H1 (cell line): ENCODE data around the gene ZFP91. TPM values are rescaled to one million over a fixed set of nuclear protein-coding genes. Genes with fewer than 3 reads are reported as not detected.

ENCODE experiments used
- CTCF ChIA-PET: fragments of 300-600 bp; sonication (Branson Sonifier 250); formaldehyde crosslinking; loops from one replicate; lab custom pipeline; 2021; ENCODE audit not compliant: partially characterized antibody; lab: Charles Lee
- POLR2A ChIA-PET: fragments of 300-600 bp; sonication (Branson Sonifier 250); formaldehyde crosslinking; loops from one replicate; lab custom pipeline; 2021; ENCODE audit warnings: inconsistent platforms; ENCODE audit not compliant: partially characterized antibody; lab: Charles Lee
- DNase-seq, 2 experiments: peaks; one replicate each; pipeline versions ENCODE4 v3.0.0 to v3.0.0-alpha.2; 2010 to 2022; ENCODE audit warnings: low spot score in 2 of 2, low read depth in 1 of 2, mixed read lengths in 1 of 2
- FAIRE-seq: peaks from 2 replicates; lab custom pipeline; 2011; peaks lifted over from hg19 to GRCh38; lab: Jason Lieb, UNC
- H2AFZ ChIP-seq: 2 replicates; pipeline ENCODE4 v1.8.1; 2012; ENCODE audit warnings: low read length, inconsistent platforms
- H2AK5ac ChIP-seq: 2 replicates; pipeline ENCODE4 v1.6.1; 2013; ENCODE audit warnings: low read depth, low read length
- H2BK120ac ChIP-seq: replicated peaks from 2 replicates; pipeline ENCODE3; 2013; ENCODE audit warnings: low read depth, low read length, inconsistent platforms
- H2BK12ac ChIP-seq: 2 replicates; pipeline ENCODE4 v1.6.1; 2013; ENCODE audit warnings: low read depth, low read length
- H2BK15ac ChIP-seq: 2 replicates; pipeline ENCODE4 v1.6.1; 2013; ENCODE audit warnings: low read length
- H2BK20ac ChIP-seq: 2 replicates; pipeline ENCODE4 v1.6.1; 2013; ENCODE audit warnings: low read length
- H2BK5ac ChIP-seq: 2 replicates; pipeline ENCODE4 v1.6.1; 2013; ENCODE audit warnings: low read depth, low read length
- H3K14ac ChIP-seq: 2 replicates; pipeline ENCODE4 v1.6.1; 2013; ENCODE audit warnings: inconsistent platforms; ENCODE audit not compliant: insufficient read length
- H3K18ac ChIP-seq: 2 replicates; pipeline ENCODE4 v1.6.1; 2013; ENCODE audit warnings: low read length; ENCODE audit errors: extremely low read depth
- H3K23ac ChIP-seq: 2 replicates; pipeline ENCODE4 v1.6.1; 2013; ENCODE audit warnings: inconsistent platforms; ENCODE audit not compliant: insufficient read length
- H3K23me2 ChIP-seq: 2 replicates; pipeline ENCODE4 v1.6.1; 2013; ENCODE audit warnings: low read depth, low read length
- H3K27ac ChIP-seq: 2 replicates; pipeline ENCODE4 v1.6.1; 2011; ENCODE audit warnings: low read depth, low read length, inconsistent platforms
- H3K27me3 ChIP-seq, 4 experiments: replicated peaks in 1 of 4; 1 replicate in 1 of 4; 2 replicates in 3 of 4; pipeline versions ENCODE4 v1.6.1 to v1.8.1; 2011 to 2013; ENCODE audit warnings: low read length in 3 of 4, mild to moderate bottlenecking in 3 of 4, inconsistent platforms in 2 of 4, mixed read lengths in 2 of 4, moderate library complexity in 1 of 4; ENCODE audit not compliant: control insufficient read depth in 3 of 4, insufficient read depth in 3 of 4; ENCODE audit errors: extremely low read depth in 1 of 4
- H3K36me3 ChIP-seq, 4 experiments: 2 replicates each; pipeline versions ENCODE4 v1.6.1 to v1.8.1; 2011 to 2013; ENCODE audit warnings: mild to moderate bottlenecking in 4 of 4, low read length in 3 of 4, moderate library complexity in 2 of 4, control low read depth in 1 of 4, inconsistent platforms in 1 of 4; ENCODE audit not compliant: insufficient read depth in 4 of 4, control insufficient read depth in 2 of 4
- H3K4ac ChIP-seq: replicated peaks from 2 replicates; pipeline ENCODE3; 2013; ENCODE audit warnings: low read length, low read depth, mixed read lengths, inconsistent platforms; ENCODE audit not compliant: insufficient read length
- H3K4me1 ChIP-seq, 4 experiments: replicated peaks in 1 of 4; 1 replicate in 1 of 4; 2 replicates in 3 of 4; pipeline versions ENCODE4 v1.6.1 to v1.8.1; 2011 to 2013; ENCODE audit warnings: low read length in 3 of 4, inconsistent platforms in 2 of 4, mixed read lengths in 1 of 4; ENCODE audit not compliant: insufficient read depth in 4 of 4, control insufficient read depth in 3 of 4
- H3K4me2 ChIP-seq, 2 experiments: 2 replicates each; pipeline versions ENCODE4 v1.6.1 to v1.8.1; 2011 to 2013; ENCODE audit warnings: low read depth in 2 of 2, low read length in 2 of 2, control low read depth in 1 of 2, inconsistent platforms in 1 of 2, mild to moderate bottlenecking in 1 of 2; ENCODE audit not compliant: insufficient read depth in 1 of 2
- H3K4me3 ChIP-seq, 4 experiments: fragments of 200-600, 300-600 bp in 1 of 4; sonication (generic), shearing (Covaris generic), sonication (Bioruptor Twin) in 1 of 4; 2 replicates each; pipeline versions ENCODE4 v1.5.1 to v1.8.1; 2011 to 2016; ENCODE audit warnings: low read length in 4 of 4, low read depth in 3 of 4, control low read depth in 2 of 4, inconsistent platforms in 2 of 4, mild to moderate bottlenecking in 2 of 4, mixed read lengths in 1 of 4, moderate library complexity in 1 of 4; ENCODE audit not compliant: insufficient read depth in 2 of 4; ENCODE audit errors: extremely low read depth in 1 of 4
- H3K56ac ChIP-seq: replicated peaks from 2 replicates; pipeline ENCODE3; 2013; ENCODE audit warnings: low read depth, mild to moderate bottlenecking, mixed read lengths, low read length, inconsistent platforms; ENCODE audit not compliant: insufficient read length
- H3K79me1 ChIP-seq: 2 replicates; pipeline ENCODE4 v1.6.1; 2013; ENCODE audit warnings: low read depth, low read length, control low read depth
- H3K79me2 ChIP-seq, 2 experiments: 2 replicates each; pipeline versions ENCODE4 v1.6.1 to v1.8.1; 2012 to 2013; ENCODE audit warnings: low read length in 2 of 2, mild to moderate bottlenecking in 2 of 2, inconsistent platforms in 1 of 2; ENCODE audit not compliant: insufficient read depth in 2 of 2, control insufficient read depth in 1 of 2
- H3K9ac ChIP-seq, 4 experiments: replicated peaks in 1 of 4; 1 replicate in 1 of 4; 2 replicates in 3 of 4; pipeline versions ENCODE4 v1.6.1 to v1.8.1; 2011 to 2013; ENCODE audit warnings: low read depth in 3 of 4, low read length in 3 of 4, control low read depth in 2 of 4, mild to moderate bottlenecking in 2 of 4, moderate library complexity in 2 of 4, inconsistent platforms in 1 of 4; ENCODE audit errors: extremely low read depth in 1 of 4
- H3K9me3 ChIP-seq, 2 experiments: 2 replicates each; pipeline versions ENCODE4 v1.6.1 to v1.8.1; 2012 to 2013; ENCODE audit warnings: mild to moderate bottlenecking in 2 of 2, moderate library complexity in 2 of 2, control low read depth in 1 of 2, inconsistent platforms in 1 of 2, low read depth in 1 of 2, low read length in 1 of 2, mixed read lengths in 1 of 2; ENCODE audit not compliant: insufficient read depth in 2 of 2
- H4K20me1 ChIP-seq, 2 experiments: replicated peaks in 1 of 2; 2 replicates each; pipeline versions ENCODE3 to v1.8.1; 2011 to 2013; ENCODE audit warnings: inconsistent platforms in 2 of 2, low read length in 2 of 2, mild to moderate bottlenecking in 1 of 2; ENCODE audit not compliant: insufficient read depth in 2 of 2, control insufficient read depth in 1 of 2
- H4K5ac ChIP-seq: 2 replicates; pipeline ENCODE4 v1.6.1; 2013; ENCODE audit warnings: low read length, low read depth, mixed read lengths, inconsistent platforms; ENCODE audit not compliant: insufficient read length
- H4K8ac ChIP-seq: 2 replicates; pipeline ENCODE4 v1.8.0; 2013; ENCODE audit warnings: mild to moderate bottlenecking, moderate library complexity, low read length, inconsistent platforms; ENCODE audit not compliant: insufficient read depth; ENCODE audit errors: extremely low read depth
- H4K91ac ChIP-seq: replicated peaks from 2 replicates; pipeline ENCODE3; 2013; ENCODE audit warnings: low read length, mixed read lengths, inconsistent platforms; ENCODE audit not compliant: insufficient read length
- BRCA1 ChIP-seq: IDR thresholded peaks from 2 replicates; pipeline ENCODE4 v1.6.1; 2012; ENCODE audit warnings: low read depth, low read length, improper control_type of control experiment
- WGBS, 2 experiments: shearing (Covaris generic) in 1 of 2; methylation state at CpG; one replicate each; pipeline versions ENCODE4 v1.1.6 to v1.1.7; 2013 to 2015; ENCODE audit warnings: low lambda C conversion rate in 2 of 2, mixed read lengths in 2 of 2, inconsistent platforms in 1 of 2, low coverage in 1 of 2, missing lambda C conversion rate in 1 of 2; ENCODE audit not compliant: insufficient replicate concordance in 2 of 2, insufficient coverage in 1 of 2, insufficient read length in 1 of 2; ENCODE audit errors: extremely low coverage in 1 of 2, missing lambda C conversion rate in 1 of 2; 5-methylcytosine and 5-hydroxymethylcytosine counted together
- polyA plus RNA-seq, 7 experiments: library from polyadenylated mRNA; depleted of rRNA in 3 of 7; stranded (reverse) in 5 of 7; unstranded in 2 of 7; fragments of >200 nt in 5 of 7; fragments of 200-250 nt in 2 of 7; gene quantifications; 1 replicate in 5 of 7; 2 replicates in 1 of 7; 4 replicates in 1 of 7; pipeline versions ENCODE4 v1.2.1 to v1.2.3, GENCODE V29; 2011 to 2013; ENCODE audit warnings: missing spikeins in 2 of 7, mixed read lengths in 2 of 7
- total RNA-seq: library from RNA; stranded (reverse); fragmentation: NEBNext Ultra II Directional; extraction: Animal tissue kit (Norgen Biotek cat#: 25700); gene quantifications from 2 replicates; pipeline ENCODE4 v1.2.1, GENCODE V29; 2021

ZFP91 gene
- total and polyA plus RNA-seq, 2 of the 8 experiments (the other 6 are each of a cell fraction or from before 2014, with no cell fraction given) = 10.7 to 29.0 TPM

- DNase-seq = no peak
- CTCF ChIA-PET = interaction anchor here (1.5 to 2.1 kb wide), 2 partner anchors 8 to 94 kb away, joined by 3 to 8 read pairs; no protein-coding TSS in a partner anchor
These were observed 47.0 kb upstream of the ZFP91 start for GRCh38 chr11:58531865-58532341.

More at GRCh38 chr11:58531865-58532341, 47.0 kb upstream of the ZFP91 start:
- Histone ChIP-seq H3K9me3 (peaks cover 0 to 13% of the 10 kb centered on the region in 2 experiments; a peak in 1 of 4 replicates), H3K36me3 (peaks cover 0 to 3% (median 0%) of the 10 kb centered on the region in 4 experiments; a peak in 1 of 8 replicates), H3K27me3 (no peaks in the 10 kb centered on the region), H2BK5ac (no peak overlapping the region), H3K14ac (no peak overlapping the region), H2BK15ac (no peak overlapping the region), H3K18ac (no peak overlapping the region), H2AK5ac (no peak overlapping the region), H3K27ac (no peak overlapping the region), H2AFZ (no peak overlapping the region), H3K4me2 (no peak overlapping the region), H3K56ac (no peak overlapping the region), H4K91ac (no peak overlapping the region), H4K20me1 (no peaks in the 10 kb centered on the region), H2BK12ac (no peak overlapping the region), H3K79me1 (no peaks in the 10 kb centered on the region), H3K79me2 (no peaks in the 10 kb centered on the region), H2BK20ac (no peak overlapping the region), H3K23ac (no peak overlapping the region), H4K5ac (no peak overlapping the region), H3K9ac (no peak overlapping the region), H3K23me2 (no peaks in the 10 kb centered on the region), H3K4me1 (no peaks in the 10 kb centered on the region), H3K4me3 (no peak overlapping the region), H2BK120ac (no peak overlapping the region), H3K4ac (no peak overlapping the region), H4K8ac (no peak overlapping the region)
- WGBS, 2 experiments = 93% methylated on average over 24 of the region's 25 CpGs; no CpG with 5 or more reads in 1 of the 2 experiments
- FAIRE-seq = no peak
- POLR2A ChIA-PET = no interaction called here
- TF ChIP-seq BRCA1 = no peak
